HFF-Myc (cell line): Measurements from ENCODE around the gene OR2H2.

Source experiments
- DNase-seq: peaks from one replicate; pipeline ENCODE4 v3.0.0-alpha.2; 2011; ENCODE audit warnings: low read depth; ENCODE audit errors: extremely low read depth
- H3K4me3 ChIP-seq: replicated peaks from 2 replicates; pipeline ENCODE4 v1.5.1; 2011; ENCODE audit warnings: low read depth, mild to moderate bottlenecking, control low read depth, low read length
- CTCF ChIP-seq: IDR thresholded peaks from 2 replicates; pipeline ENCODE4 v1.5.1; 2012; ENCODE audit warnings: mild to moderate bottlenecking, low read depth, low read length, control low read depth; ENCODE audit errors: missing control alignments

The OR2H2 gene

GRCh38 chr6:29627755-29628418, 43.0 kb downstream of the OR2H2 start:
- DNase-seq = peak; percentile 71

GRCh38 chr6:29628419-29629281, 43.7 kb downstream of the OR2H2 start:
- peak; percentile 49 for TF ChIP-seq CTCF
- peak; percentile 69 for DNase-seq
- peak overlapping the region; percentile 72 for H3K4me3 ChIP-seq

More at GRCh38 chr6:29627755-29628418, 43.0 kb downstream of the OR2H2 start:
- peak overlapping the region; percentile 72 for H3K4me3 ChIP-seq
- TF ChIP-seq CTCF = no peak

- DNase-seq = no peak
- no peak for TF ChIP-seq CTCF
- H3K4me3 ChIP-seq = peak overlapping the region; percentile 72
These were observed 44.6 kb downstream of the OR2H2 start for GRCh38 chr6:29629571-29629970.

- DNase-seq = no peak
- TF ChIP-seq CTCF = no peak
- H3K4me3 ChIP-seq = no peak overlapping the region; the same call in 1 of the 2 replicates
These were observed 45.4 kb downstream of the OR2H2 start for GRCh38 chr6:29630315-29630714.

- no peak for DNase-seq
- H3K4me3 ChIP-seq = peak overlapping the region; percentile 61
- TF ChIP-seq CTCF = no peak
These were observed 46.4 kb downstream of the OR2H2 start for GRCh38 chr6:29631209-29631810.

GRCh38 chr6:29631860-29632731, 47.2 kb downstream of the OR2H2 start:
- DNase-seq = no peak
- peak overlapping the region; percentile 61 for H3K4me3 ChIP-seq
- no peak for TF ChIP-seq CTCF
